Stimulated activated CD4-positive, alpha-beta T cell treated with anti-CD3 and anti-CD28 coated beads, Interleukin-1b, Interleukin-23, amount 100 ng/mL, for 48 hours (primary cell): ENCODE data around the gene ADRA2C.

Source experiments
- DNase-seq: peaks from one replicate; pipeline ENCODE4 v3.0.0-alpha.2; 2020

The ADRA2C gene

DNA sequence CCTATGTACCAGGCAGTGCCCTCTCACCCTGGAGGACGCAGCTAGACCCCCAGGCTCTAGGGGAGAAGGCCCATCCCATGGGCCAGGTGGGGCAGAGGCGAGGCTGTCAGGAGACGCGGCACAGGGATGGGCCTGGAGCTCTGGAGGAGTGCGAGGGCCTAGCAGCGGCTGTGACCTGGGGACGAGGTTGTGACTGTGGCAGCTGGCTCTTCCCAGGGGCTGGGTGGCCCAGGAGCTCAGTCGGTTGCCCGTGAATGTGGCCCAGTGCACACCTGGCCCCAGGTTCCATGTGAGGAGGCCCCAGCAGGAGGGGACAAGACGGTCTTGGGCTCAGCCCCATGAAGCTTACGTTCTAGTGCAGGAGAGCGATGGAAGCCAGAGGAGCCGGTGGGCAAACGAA is 31.0 kb upstream of the ADRA2C start:
- no peak for DNase-seq

DNA sequence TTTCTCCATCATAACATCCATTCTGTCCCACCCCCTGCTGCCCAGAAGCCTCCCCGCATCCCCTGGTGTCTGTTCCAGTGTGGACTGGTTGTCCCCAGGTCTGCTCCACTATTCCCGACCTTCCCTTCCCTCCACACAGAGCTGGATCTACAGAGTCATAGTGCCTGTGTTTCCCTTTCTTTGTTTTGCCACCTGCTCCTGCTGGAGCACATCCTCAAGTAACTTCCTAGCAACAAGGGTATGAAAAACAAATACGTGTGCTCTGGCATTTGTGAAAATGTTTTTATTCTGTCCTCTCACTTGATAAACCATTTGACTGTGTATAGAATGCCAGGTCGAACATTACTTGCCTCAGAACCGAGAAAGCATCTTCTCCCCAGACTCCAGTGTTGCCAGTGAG is 29.9 kb upstream of the ADRA2C start:
- no peak for DNase-seq

DNA sequence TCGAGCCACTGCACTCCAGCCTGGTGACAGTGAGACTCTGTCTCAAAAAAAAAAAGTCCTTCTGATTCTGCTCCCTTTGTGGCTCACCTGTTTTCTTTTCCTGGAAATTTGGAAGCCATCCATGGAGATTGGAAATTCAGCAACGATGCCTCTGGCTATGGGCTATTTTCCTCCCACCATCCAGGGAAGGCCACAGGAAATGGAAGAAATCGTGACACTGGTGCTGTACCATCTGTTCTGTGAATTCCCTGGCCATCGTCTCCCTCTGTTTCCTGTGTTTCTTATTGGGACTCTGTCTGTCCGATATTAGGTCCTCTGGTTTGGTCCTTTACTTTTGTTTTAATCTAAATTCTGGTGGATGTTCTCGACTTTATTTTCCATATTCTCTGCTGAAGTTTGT is 29.4 kb upstream of the ADRA2C start:
- no peak for DNase-seq

DNA sequence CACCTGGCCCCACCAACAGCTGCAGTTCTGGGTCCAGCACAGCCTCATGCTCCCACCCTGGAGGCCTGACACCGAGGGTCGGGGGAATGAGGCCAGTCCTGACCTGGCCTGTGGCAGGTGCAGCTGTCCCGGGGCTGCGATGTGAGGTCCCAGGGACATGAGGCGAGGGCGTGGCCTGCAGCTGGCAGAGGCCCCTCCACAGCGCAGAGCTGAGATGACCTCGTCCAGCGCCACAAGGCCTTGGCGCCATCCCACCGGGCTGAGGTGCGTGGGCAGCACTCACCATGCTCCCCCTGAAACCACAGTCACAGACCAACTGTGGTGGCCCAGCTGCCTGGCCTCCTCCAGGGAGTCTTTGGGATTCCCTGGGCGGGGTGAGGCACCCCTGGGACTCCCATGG is 26.6 kb upstream of the ADRA2C start:
- no peak for DNase-seq

DNA sequence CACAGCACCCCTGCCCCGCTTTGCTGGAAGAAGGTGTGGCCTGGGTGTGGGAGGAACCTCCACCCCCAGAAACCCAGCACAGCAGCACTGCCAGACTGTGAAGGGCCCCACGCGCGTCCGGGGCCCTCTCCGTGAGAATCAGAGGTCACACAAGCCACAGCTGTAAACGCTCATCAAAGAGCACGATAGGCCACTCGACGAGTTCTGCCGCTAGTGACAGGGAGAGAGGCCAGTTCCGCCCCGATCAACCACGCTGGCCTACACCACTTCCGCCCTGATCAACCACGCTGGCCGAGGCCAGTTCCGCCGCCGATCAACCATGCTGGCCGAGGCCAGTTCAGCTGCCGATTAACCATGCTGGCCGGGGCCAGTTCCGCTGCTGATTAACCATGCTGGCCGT is 25.9 kb upstream of the ADRA2C start:
- DNase-seq, result no peak

DNA sequence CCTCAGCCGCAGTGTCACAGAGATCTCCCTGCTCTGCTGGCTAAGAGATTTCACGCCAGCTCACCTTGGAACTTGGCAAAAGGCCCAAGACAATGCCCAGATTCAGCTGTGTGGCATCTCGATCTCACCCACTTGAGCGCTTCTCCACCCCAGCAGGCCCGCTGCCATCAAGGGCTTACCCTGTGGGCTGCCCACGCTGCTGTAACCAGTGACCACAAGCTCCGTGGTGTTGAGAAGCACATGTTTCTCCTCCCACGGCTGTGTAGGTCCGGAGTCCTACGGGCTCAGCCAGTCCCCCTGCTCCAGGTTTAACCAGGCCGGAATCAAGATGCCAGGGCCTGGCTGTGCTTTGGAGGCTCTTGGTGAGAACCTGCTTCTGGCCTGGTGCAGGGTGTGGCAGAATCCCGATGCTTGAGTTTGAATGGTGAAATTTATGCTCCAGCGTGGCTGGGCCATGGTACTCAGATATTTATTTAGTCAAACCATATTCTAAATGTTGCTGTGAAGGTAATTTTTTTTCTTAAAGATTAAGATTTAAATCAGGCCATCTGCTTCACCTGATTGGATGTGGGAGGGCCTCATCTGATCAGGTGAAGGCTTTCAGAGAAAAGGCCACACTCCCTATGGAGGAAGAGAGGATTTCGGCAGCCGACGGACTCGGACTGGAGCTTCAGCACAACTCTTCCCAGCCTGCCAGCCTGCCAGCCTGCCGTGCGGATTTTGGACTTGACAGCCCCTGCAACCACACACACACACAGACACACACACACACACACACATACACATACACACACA is 24.8 kb upstream of the ADRA2C start:
- no peak for DNase-seq

DNA sequence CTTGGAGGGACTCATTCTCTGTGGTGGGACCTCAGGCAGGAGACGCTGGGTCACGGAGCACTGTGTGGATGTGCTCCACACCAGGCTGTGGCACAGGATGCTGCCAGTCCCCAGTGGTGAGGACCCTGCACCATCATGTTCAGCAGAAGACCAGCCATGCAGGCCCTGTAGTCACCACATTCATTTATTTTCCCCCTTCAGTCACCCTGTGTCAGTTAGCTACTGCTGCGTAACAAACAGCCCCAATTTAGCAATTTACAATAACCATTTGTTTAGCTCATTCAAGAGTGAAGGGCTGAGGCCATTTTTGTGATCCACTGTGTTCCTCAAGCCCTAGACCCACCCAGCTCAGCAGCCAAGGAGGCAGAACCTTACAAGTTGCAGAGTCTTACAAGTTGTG is 23.6 kb upstream of the ADRA2C start:
- DNase-seq, result no peak

DNA sequence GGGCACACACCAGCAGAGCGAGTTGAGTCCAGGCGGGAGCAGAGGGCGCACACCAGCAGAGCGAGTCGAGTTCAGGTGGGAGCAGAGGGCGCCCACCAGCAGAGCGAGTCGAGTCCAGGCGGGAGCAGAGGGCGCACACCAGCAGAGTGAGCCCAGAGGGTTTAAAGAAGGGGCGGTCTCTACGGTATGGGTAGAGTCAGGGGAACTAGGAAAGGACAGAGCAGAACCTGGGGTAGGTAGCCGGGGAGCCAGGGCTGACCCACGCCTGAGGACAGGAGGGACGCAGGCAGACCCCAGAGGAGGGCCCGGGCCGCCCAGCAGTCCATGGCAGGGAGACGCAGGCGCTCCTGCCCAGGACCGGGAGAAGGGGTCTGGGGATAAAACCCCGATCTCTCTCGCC is 22.0 kb upstream of the ADRA2C start:
- no peak for DNase-seq

DNA sequence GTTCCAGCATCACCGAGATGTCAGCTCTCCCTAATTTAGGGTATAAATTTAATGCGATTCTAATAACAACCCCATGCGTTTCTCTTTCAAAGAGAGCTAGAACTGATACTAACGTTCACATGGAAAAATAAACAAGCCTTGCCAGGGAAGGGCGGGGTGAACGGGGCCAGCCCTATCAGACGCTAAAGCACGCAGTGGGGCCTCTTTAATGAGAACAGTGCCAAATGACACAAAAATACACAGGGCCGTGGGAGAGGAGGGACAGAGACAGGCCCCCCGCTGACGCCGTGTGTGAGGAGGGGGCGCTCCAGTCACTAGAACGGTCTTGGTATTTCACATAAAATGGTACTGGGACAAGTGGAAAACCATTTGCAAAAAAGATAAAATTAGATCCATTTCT is 21.3 kb upstream of the ADRA2C start:
- DNase-seq, result no peak

DNA sequence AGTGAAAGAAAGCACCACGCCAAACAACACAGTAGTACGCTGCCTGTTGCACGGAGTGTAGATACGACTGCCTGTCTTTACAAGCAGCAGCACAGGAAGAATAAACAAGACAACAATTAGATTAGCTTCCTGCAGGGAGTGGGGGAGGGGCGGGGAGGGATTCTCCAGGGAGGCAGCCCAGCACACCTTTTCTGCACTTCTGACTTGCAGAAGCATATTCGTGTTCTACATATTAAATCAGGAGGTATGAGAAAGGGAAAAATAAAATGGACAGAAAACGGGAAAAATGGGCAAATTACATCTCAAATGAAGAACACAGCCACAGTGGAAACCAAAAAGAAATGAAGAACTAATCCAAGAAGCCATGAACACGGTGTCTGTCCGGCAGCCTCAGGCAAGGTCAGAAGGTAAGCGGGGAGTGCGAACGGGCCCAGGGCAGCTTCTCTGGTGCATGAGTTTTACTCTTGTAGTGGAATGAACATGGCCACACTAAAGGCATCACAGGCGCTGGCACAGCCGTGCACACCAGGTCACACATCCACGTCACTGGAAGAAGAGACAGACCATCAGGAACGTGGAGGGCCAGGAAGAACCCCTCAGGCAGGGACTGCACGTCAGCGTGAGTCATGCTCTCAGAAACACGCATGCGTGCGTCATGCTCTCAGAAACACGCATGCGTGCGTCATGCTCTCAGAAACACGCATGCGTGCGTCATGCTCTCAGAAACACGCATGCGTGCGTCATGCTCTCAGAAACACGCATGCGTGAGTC is 20.1 kb upstream of the ADRA2C start:
- DNase-seq, result no peak

DNA sequence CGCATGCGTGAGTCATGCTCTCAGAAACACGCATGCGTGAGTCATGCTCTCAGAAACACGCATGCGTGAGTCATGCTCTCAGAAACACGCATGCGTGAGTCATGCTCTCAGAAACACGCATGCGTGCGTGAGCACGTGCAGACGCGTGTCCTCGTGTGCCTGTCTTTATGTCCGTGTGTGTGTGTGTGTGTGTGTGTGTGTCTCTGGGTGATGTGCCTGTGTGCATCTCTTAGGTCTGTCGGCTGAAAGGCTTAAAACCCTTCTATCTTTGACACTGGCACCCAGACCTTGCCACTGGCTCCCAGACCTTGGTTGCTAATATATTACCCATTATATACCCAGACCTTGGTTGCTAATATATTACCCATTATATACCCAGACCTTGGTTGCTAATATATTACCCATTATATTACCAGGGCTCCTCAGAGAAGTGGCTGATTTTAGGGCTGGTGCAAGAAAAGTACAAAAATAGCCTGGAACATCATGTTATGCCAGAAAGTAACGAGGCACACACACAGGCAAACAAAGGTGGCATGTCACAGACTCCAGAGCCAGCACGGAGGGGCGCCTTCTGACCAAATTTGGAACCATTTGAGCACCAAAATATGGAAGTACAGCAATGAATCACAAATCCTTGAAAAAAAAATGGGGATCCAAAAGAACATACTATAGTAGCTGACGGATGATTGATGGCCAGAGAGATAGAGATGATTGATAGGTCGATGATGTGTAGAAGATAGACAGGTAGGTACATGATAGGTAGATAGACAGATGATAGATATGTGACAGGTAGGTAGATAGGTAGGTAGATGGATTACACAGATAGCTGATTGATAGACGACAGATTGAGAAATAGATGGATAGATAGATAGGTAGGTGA is 19.2 kb upstream of the ADRA2C start:
- DNase-seq, result no peak

DNA sequence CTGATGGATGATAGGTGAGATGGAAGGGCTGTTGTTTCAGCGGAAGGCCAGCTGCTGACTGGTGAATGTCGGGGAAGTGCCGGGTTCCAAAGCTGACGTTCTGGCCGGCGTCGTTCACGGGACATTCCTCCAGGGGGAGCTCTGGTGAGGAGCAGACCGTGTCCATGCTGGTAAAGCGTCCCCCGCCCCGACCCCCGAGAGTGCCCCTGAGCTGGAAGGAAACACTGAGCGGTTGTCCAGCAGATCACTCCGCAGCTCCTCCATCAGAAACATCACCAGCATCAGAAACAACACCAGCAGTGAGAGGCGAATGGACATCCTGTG is 18.6 kb upstream of the ADRA2C start:
- no peak for DNase-seq

DNA sequence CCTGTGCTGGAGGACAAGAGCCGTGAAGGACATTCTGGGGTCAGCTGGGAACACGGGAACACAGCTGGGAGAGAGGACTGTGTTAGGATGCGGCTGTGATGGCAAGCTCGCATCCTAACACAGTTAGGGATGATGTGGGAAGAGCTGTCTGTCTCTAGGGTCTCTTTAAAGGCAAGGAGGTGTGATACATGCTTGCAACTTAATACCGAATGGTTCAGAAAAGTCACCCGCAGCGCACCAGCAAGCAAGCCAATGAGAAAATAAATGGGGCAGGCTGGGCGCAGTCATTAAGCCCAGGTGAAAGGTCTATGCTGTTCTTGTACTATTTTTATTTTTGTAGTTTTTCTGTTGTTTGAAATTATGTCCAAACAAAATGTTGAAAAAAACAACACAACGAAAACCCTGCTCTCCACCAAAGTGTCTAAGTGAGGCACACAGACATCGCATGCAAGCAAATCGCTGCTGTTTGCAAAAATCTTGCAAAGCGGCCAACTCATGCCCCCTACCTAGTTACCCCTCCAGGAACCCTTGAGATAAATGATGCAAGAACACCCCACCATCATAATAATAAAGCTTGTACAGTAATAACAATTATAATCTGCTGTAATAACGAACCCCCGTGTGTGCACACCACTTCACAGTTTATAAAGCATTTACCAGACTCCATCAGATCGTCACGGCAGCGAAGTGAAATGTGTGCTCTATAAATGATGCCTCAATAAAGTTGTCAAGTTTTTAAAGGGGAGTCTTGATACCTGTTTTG is 17.9 kb upstream of the ADRA2C start:
- no peak for DNase-seq

DNA sequence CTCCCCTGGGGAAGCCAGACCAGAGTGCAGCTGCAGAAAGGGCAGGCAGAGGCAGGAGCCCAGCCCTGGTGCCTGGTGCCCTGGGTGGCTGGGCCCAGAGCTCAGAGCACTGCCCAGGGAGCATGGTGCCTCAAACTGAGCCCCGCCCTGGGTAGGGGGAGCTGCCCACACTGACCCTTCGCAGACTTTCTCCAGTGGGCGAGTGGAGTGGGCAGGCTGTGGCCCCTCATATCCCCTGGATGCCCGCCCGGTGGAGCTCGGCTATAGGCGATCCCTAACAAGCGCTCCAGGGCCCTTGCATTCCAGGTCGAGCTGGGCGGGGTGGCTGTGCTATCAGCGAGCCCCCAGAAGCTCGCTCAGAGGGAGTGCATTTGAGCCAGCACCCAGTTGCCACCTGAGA is 17.1 kb upstream of the ADRA2C start:
- DNase-seq, result no peak

DNA sequence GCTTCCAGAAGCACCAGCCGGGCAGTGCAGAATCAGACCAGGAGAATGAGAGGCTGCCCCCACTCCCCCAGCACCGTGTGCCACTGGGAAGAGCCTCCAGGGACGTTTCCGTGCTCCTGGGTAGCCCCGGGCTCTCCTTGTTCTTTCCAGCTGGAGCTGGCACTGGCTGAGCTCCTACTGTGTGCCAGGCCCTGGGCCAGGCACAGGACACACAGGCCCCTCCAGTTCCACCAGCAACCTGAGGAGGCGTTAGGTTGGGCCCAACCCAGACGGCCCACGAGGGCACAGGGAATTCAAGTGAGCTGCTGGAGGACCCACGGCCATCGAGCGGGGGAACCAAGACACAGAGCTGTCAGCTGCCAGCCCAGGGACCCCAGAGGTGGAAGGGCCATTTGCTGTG is 15.9 kb upstream of the ADRA2C start:
- no peak for DNase-seq

DNA sequence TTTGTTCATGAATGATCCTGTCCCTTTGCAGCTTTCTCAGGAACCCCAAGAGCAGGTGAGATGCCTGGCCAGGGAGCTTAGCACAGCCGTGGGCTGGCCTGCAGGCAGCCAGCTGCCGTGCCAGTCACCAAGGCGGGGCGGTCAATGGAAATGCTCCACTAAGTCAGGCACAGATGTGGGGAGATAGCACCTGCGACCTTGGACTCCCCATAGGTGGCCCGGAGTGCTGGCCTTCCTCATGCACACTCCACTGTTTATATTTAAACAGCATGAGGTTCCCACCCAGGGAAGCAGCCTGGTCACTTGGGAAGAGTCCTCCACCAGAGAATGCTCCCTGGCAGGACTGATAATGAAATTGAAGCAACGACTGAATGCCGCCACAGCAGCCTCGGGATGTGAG is 14.2 kb upstream of the ADRA2C start:
- DNase-seq, result no peak

DNA sequence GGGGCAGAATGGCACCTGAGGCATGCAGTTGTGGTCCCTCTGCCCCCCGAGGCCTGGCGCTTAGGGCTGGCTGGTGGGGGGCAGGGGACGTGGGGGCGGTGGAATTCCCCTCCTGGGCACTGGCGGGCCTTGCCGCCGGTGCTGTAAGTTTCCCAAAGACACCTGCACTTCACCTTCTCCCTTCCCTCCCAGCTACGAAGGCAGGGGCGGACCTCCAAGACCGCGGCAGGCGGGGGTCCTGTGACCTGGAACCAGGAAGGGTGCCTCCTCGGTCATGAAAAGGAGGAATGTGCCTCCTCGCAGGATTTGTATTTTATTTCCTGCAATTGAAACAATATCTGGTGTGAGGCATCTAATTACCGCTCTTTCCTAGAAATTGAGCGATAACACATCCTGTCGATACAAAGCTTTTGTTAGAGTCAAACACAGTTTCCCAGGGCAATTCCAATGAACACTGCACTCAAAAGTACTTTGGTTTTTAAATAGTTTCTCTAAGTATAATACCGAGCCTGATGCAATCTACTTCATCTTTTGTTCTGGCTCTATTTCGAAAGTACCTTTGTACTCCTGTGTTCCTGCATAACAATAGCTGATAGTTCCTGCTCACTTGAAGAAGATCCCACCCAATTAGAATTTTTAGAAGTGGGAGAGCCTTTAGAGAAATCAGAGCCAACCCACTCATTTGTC is 12.3 kb upstream of the ADRA2C start:
- DNase-seq, result no peak

DNA sequence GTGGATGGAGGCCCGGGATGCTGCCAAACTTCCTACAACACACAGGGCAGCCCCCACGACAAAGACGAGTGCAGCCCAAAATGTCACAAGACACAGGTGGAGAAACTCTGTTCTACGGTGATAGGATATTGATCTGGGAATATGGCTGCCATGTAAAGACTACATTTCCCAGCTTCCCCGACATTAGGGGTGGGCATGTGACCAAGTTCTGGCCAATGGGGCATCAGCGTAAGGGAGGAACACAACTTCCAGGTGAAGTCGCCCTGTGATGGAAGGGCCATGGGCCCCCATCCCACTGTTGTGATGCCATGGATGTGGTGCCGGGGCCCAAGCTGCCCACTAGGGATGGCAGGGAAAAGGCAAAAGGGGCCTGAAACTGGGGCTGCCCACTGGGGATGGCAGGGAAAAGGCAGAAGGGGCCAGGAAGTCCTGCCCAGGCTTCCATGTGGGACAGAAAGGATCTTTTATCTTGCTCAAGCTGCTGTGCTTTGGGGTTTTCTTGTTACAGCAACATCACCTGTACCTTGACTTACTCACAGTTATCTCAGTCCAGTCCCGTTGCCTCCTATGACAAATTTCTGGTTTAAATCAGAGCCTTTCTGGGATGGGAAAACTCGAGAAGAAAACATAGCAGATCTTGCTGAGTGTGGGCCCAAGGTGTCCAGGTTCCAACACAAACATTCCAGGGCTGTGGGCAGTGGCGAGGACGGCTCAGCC is 9.7 kb upstream of the ADRA2C start:
- no peak for DNase-seq

DNA sequence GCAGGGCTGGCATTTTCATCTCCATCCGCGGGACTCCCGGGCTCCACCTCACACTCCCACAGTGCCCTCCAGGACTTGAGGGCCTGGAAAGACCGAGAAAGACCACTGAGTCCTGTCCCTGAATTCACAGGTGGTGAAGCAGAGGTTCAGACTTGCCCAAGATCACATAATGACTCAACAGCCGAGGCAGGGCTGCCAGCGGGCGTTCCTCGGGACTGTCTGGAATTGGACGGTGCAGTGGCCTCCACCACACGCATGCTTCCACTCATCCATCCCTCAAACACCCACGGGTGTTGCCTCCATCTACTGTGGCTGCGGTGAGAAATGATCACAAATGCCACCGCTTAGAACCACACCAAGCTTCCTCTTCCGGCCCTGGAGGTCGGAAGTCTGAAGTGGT is 6.9 kb upstream of the ADRA2C start:
- DNase-seq, result no peak

DNA sequence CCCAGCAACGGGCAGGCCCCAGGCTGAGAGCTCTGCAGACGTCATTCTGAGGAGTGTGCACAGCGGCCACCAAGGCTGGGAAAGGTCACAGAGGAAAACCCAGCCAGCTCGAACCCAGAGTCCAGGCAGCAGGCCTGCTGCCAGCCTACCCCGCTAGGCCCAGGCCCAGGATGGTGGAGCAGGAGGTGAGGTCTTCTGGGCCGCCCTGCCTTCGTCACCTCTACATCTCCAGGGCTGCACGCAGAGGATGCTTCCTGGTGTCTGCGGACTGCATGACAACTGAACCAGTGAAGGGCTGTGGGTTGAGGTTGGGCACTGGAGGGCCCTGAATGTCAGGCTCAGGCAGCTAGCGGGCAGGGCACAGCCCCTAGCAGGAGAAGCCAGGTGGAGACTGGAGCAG is 5.8 kb upstream of the ADRA2C start:
- DNase-seq, result no peak

DNA sequence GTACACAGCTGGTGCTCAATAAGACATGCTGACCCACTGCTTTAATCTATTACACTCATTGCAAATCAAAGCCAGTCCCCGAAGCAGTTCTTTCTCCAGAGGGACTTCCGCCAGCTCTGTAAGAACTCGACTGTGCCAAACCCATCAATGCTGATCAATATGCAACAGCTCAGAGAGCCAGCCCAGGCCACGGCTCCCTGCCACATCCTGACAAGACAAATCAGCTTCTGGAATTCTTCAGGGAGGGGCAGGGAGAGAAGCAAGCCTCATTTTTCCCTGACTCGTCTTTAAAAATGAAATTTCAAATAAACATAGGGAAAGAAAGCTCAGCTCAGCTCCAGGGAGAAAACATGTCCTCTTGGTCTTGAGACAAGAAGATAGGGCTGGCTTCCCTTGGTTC is 5.3 kb upstream of the ADRA2C start:
- DNase-seq, result no peak

DNA sequence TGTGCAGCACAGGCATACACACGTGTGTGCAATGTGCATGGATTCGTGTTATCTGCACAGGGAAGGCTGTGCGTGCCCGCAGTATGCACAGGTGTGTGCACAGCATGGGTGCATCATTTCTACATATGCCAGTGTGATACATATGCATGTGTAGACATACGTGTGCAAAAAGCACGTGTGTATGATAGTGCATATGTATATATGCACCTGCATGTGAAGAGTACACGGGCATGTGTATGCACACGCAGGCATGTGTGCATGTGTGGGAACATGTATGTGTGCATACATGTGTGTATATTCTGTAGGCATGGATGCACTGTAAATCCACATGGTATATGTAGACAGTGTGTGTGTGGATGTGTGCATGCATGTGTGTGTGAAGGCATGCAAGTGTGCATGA is 3.9 kb upstream of the ADRA2C start:
- no peak for DNase-seq
